HG03025 (cell line): ENCODE measurements around the gene SRRM5.
"Not testable (repeated sequence)": the region's sequence is repeated elsewhere in the genome, so short reads cannot be mapped to it uniquely, and the experiment has no call there.

Experiments used
- ATAC-seq: cut with Tn5 transposase; IDR thresholded peaks from one replicate; pipeline ENCODE4 v1.9.1; 2021; ENCODE audit warnings: mild to moderate bottlenecking, moderate library complexity; ENCODE audit not compliant: unreplicated experiment, low FRiP score

The SRRM5 gene

DNA sequence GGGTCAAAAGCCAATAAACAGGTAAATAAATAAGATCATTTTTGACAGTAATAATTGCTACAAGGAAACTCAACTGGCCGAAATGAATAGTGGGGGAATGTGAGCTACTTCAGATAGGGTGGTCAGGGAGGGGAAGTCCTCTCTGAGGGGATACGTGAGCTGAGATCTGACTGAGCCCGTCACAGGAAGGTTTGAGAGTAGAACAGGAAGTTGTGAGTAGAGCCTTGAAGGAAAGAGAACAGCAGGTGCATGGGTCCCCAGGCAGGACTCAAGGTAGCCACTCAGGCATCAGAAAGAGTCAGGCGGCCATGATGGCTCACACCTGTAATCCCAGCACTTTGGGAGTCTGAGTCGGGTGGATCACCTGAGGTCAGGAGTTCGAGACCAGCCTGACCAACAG is 22.2 kb upstream of the SRRM5 start:
- ATAC-seq, result no peak

- no peak for ATAC-seq
Measured at GRCh38 chr19:43591904-43592772, 19.8 kb upstream of the SRRM5 start.

GRCh38 chr19:43592800-43593350 is 19.0 kb upstream of the SRRM5 start:
- ATAC-seq, result no peak

DNA sequence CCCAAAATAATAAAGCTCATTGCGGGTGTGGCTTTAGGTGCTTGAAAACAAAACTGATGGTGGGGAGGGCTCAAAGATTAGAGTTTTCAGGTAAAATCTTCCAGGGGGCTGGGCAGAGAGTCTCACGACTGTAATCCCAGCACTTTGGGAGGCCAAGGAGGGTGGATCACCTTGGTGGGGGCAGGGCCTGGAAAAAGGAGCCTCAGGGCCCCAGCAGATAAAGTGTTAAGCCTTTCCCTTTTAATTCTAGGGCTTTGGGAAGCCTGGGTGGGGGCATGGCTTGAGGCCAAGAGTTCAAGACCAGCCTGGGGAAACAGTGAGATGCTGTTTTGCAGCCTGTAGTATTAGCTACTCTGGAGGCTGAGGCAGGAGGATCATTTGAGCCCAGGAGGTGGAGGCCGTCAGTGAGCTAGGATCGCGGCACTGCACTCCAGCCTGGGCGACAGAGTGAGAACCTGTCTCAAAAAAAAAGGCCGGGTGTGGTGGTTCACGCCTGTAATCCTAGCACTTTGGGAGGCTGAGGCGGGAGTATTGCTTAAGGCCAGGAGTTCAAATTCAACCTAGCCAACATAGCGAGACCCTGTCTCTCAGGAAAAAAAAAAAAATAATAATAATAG is 17.7 kb upstream of the SRRM5 start:
- no peak for ATAC-seq

DNA sequence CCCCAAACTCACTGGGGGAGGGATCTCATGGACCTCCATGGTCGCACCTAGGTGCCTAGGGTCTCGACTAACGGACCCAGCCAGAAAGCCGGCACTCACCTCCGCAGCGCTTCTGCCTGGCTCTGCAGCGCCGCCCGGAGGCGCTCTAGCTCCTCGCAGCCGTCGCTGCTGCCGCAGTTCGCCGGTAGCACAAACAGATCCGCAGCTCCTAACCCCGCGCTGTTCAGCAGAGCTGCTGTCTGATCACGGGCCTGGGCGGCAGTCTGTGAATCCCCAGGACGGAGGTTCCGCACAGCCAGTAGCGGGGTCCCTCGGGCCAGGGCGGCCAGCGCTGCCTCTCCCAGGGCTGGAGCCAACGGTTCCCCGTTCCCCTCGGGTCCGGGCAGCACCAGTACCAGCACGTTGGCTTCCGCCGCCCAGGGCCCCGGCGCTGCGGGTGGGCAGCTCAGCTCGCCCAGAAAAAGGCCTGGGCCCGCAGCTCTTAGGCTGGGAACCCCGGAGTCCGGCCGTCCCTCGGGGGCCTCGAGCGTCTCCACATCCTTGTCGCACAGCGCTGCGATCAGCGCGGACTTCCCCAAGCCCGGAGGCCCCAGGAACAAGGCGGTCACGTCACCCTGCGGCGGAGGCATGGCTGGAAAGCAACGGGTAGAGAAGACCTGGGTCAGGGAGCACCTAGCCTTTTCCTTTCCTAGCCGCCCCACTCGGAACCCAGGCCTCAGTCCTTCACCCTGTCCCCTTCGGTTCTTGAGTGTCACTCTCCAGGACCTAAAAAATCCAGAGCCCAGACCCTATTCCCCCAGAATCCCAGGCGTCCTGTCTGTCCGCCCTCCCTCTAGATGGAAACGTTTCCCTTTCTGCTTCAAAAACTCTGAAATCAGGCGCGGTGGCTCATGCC is 16.9 kb upstream of the SRRM5 start:
- ATAC-seq, result no peak

DNA sequence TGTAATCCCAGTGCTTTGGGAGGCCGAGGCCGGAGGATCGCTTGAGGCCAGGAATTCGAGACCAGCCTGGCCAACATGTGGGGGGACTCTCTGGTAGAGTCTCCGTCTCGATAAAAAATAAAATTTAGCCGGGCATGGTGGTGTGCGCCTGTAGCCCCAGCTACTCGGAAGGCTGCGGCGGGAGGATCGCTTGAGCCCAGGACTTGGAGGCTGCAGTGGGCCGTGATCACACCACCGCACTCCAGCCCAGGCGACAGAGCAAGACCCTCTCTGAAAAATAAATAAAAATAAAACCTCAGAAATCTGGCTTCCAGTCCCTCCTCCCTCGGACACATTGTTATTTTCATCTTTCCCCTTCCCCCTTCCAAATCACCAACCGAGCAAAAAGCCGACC is 16.3 kb upstream of the SRRM5 start:
- ATAC-seq, result peak; percentile 0

DNA sequence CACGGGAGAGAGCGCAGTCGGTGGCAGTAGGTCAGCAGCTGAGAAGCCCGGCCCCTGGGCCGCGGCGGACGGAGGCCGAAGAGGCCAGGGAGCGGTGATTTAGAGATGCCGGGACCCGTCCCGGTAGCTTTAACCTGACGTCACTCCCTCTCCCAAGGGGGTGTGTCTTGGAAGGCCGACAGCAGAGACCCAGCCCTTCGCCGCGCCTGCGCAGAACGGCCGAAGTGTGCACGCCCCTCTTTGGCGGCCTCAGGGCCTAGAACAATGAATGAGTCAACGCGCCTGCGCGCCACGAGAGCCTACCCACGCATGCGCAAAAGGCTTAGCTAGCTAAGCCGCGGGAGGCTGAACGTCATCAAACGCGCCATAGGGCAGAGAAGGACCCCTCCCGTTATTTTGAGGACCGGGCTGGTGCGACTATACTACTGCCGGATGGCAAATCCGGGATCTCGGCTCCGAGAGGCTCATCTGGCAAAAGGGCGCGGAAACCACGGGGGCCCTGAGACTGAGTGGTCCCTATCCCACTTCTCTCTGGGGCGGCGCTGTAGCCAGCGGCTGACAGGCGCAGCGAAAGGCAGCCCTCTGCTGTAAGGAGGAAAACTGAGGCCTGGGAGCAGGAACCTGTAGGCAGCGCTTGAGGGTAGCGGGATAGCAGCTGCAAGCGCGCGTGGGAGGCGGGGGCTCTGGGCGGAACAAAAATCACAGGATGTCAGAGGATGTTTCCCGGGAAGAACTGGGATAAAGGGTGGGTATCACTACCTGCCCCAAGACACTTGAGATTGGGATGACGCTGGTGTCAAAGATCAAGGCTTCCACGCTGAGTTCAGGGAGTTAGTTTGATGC is 15.7 kb upstream of the SRRM5 start, which contains the start of the genes IRGQ and ZNF576:
Gene IRGQ, minus strand, starts transcription at position 136 of the 843 bp plus-strand sequence. CDS start 796 bp downstream, outside the sequence.
Gene ZNF576, plus strand, starts transcription at position 597 of the 843 bp plus-strand sequence. CDS start 514 bp downstream, outside the sequence.
- peak; percentile 63 for ATAC-seq

- ATAC-seq, result no peak
Measured at GRCh38 chr19:43596842-43597461, 14.9 kb upstream of the SRRM5 start.

DNA sequence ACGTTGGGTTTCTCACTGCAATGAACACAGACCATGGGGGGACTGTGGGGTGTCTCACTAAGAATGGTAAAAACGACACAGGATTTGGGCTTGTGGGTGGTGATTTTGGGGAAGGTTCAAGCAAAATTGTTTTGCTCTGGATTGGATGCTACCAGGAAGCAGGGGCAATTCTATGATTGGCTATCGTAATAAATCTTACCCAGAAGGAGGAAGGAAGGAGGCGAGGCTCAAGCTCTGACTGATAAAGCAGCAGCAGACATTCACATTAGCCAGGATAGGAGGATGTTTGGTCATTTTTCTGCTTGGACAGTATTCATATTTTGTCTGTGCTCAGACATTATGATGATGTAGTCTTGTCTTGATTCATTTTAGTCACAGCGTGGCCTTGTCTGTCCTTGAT is 14.0 kb upstream of the SRRM5 start:
- ATAC-seq, result no peak

- ATAC-seq, result no peak
Measured at GRCh38 chr19:43598445-43599240, 13.2 kb upstream of the SRRM5 start.

DNA sequence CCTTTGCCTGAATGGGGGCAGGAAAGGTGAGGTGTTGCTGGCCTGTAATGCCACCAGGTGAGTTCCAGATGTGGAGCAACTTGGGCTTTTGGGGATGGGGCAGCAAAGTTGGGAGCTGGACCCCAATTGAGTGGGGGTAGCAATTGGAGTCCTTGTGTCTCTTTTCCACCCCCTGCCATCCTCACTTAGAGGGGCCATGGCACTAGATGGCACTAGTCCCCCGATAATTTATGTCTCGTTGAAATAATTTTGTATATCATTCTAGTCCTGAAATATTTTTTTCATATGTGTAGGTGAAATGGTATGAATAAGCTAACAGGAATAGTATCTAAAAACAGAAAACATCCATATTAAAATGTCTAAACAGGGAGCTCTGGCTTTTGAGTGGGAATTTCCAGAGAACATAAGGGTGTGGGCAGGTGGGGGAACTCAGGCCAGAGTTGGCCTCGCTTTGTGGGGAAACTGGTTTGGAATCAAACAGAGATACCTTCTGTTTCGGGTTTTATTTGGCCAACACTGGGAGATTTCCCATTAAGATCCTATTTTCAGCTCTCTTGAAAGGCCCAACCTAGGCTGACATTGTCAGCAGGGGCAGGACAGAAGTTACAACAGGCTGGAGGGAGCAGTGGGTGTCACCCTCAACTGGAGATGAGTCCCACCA is 12.1 kb upstream of the SRRM5 start:
- ATAC-seq, result no peak

DNA sequence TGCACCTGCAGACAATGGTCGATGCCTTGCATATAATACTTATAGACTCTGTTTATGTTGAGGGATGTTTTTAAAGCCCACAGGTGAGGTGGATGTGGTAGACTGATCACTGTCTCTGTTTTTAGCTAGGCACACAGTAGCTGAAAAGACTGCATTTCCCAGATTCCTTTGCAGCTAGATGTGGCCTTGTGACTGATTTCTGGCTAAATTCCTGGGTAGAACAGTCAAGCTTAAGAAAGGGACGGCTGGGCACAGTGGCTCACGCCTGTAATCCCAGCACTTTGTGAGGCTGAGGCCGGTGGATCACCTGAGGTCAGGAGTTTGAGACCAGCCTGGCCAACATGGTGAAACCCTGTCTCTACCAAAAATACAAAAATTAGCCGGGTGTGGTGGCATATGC is 11.6 kb upstream of the SRRM5 start:
- ATAC-seq, result not testable (repeated sequence)

DNA sequence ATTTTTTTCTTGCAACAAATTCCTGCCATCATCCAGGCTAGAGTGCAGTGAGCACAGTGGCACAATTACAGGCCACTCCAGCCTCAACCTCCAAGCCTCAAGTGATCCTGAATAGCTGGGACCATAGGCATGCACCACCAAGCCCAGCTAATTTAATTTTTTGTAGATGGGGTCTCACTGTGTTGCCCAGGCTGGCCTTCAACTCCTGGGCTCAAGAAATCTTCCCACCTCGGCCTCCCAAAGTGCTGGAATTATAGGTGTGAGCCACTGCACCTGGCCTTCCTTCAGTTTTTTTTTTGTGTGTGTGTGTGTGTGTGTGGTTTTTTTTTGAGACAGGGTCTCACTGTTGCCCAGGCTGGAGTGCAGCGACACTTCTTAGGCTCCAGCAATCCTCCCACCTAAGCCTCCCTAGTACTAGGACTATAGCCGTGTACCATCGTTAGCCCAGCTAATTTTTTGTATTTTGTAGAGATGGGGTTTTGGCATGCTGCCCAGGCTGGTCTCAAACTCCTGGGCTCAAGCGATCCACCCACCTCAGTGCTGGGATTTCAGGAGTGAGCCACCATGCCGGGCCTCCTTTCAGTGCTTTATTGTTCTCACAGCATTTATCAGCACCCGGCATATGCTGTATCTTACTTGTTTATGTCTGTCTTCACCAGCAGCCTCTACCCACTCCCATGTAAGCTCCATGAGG is 5.9 kb upstream of the SRRM5 start:
- ATAC-seq, result no peak

GRCh38 chr19:43606569-43607229 is 5.2 kb upstream of the SRRM5 start:
- no peak for ATAC-seq

DNA sequence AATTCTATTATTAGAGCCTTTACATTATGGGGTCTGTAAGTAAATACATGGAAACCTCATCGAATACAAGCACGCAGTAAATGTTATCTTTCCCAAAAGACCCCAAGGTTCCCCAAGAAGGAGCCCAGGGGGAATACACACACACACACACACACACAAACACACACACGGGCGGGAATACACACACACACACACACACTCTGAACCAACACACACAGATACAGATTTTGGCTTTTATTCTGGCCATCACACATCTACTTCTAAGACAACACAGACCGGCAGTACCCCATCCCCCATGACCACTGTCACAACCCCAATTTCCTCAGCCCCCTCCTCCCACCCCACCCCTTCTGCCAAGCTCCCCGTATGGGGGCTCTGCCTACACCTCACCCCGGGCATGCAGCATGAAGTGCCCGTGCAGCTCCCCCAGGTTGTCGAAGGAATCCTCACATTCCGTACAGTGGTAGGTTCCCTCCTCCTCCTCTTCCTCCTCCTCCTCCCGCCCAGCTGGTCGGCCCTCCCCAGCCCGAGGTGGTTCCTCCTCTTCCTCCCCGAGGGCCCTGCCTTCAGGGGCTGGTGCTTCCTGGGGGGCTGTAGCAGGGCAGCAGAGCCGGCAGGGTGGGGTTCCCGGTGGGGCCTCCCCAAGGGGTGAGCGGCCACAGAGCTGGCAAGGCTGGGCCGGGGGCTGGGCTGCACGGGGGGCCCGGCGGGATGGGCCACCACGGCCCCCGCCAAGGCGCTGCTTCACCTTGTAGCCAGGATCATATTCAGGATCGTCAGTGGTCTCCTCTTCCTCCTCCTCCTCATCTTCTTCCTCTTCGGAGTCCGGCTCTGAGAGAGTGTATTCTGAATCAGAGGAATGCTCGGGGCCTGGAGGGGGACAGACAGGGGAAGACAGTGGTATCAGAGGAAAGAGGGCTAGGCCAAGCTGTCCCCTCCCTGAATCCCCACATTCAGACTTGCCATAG is 4.4 kb upstream of the SRRM5 start:
- ATAC-seq, result no peak

- ATAC-seq, result no peak
Measured at GRCh38 chr19:43609872-43610271, 2.0 kb upstream of the SRRM5 start.
